Esophagus muscularis mucosa (tissue), 2 donors: Measurements from ENCODE around the gene ZC3H14.

Experiments used
- POLR2A ChIP-seq: fragments of 450-650 bp; IDR thresholded peaks from one replicate; pipeline ENCODE4 v1.6.1; 2017; ENCODE audit warnings: antibody characterized with exemption, moderate library complexity, mild to moderate bottlenecking, low read depth
- POLR2AphosphoS5 ChIP-seq, 2 donors: sonication (generic); formaldehyde crosslinking; IDR thresholded peaks; one replicate each; pipeline ENCODE4 v1.6.1; 2017; ENCODE audit warnings: antibody characterized with exemption in 2 of 2

GRCh38 chr14:88592031-88592430, 29.2 kb downstream of the ZC3H14 start:
- TF ChIP-seq POLR2A (no peak), POLR2AphosphoS5 (IDR thresholded peaks at IDR 0.05) (no peak)
